Hindlimb muscle (tissue), 1 donor: ENCODE results near the gene C4orf46. TPM values are rescaled to one million over a fixed set of nuclear protein-coding genes. Genes with fewer than 3 reads are reported as not detected.
"Not testable (repeated sequence)": the region's sequence is repeated elsewhere in the genome, so short reads cannot be mapped to it uniquely, and the experiment has no call there.

Experiments used
- DNase-seq: peaks from one replicate; pipeline ENCODE4 v3.0.0-alpha.2; 2013
- polyA plus RNA-seq: library from polyadenylated mRNA; unstranded; fragments of 120-200 nt; gene quantifications from one replicate; pipeline ENCODE4 v1.2.1, GENCODE V29; 2013; ENCODE audit not compliant: insufficient read length

The C4orf46 gene
- 15.6 TPM for polyA plus RNA-seq

DNA sequence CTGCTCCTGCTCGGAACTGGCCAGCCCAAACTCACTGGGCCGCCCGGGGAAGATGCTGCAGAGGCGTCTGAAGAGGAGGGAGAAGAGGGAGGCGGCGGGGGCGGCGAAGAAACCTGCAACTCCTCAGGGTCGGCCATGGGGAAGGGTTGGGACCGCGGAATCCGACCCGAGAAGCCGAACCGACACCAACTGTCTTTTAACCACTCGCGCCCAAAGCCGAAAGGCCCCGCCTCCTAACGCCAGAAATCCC, at the start of gene C4orf46:
C4orf46 (minus strand) TSS at position 223 of the 250 bp plus-strand sequence; CDS start at position 137, 86 bp downstream.
- DNase-seq, result no peak

DNA sequence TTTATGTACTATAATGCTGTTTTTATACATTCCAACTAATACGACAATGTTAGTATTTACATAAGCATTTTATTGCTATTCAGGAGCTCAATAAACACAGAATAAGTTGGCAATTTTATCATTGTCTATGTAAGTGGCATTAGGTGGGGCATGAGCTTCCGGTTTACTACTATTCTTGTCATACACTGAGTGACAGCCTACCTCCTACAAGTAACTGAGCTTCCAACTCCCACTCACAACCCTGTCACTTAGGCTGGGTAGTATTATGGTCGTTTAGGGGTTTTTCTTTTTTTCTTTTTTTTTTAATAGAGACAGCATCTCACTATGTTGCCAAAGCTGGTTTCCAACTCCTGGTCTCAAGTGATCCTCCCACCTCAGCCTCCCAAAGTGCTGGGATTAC, 44.1 kb upstream of the C4orf46 start:
- DNase-seq, result no peak

DNA sequence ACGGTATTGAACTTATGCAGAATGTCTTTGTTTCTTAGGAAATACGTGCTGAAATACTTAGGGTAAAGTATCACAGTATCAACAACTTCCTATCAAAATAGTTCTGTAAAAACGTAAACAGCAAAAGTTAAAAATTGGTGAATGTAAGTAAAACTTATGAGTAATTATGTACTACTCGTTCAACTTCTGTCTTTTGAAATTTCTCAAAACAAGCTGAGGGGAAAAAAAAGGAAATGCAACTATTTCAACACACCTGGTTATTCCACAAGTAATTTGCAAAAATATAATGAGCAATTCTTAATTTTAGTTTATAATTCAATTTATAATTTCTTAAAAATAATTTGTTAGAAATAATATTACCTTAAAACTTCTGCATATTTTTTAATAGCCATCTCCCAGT, 43.2 kb upstream of the C4orf46 start:
- DNase-seq, result no peak

DNA sequence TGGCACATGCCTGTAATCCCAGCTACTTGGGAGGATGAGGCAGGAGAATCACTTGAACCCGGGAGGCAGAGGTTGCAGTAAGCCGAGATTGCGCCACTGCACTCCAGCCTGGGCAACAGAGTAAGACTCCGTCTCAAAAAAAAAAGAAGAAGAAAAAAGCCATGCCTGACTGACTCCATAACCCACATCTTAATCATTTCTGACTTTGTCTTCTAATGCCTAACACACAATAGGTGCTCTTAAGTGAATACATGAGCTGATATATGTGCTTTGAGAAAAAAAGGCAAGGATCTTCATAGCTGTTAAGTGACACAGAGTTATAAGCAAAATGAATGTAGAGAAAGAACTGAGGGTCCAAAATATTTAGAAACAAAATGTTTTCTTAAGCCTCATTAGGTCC, 40.9 kb upstream of the C4orf46 start:
- not testable (repeated sequence) for DNase-seq

DNA sequence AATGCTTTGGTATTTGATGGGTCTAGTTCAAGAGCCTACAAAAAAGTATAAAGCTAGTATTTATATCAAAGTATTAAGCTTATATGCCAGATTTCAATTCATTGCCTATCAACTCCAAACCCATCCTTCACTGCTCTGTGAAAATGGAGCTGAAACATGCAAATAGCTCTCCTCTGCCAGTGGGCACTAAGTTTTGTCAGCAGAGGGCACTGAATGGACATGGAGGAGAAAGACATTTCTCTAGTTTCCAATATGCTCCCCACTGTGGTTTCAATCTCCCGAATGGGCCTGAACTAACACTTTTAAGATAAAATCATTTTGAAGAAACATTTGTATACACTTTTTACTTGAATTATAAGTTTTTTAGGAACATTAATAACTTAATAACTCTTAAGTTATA, 39.1 kb upstream of the C4orf46 start:
- no peak for DNase-seq

DNA sequence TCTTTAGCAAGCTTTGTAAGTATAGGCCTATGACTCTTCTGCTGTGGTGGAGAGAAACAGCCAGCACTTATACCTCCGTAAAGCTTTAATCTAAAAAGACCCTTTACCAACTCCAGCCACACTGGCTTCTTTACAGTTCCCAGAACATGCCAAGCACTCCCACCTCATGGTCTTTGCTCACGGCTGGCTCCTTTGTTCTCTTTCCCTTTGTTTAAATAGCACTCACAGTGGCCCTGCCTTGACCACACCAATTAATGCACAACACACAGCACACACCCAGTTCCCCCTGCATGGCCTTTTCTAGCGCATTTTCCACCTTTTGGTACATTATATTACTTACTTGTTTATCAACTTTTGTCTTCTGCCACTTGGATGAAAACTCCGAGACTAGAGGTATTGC, 32.6 kb upstream of the C4orf46 start:
- DNase-seq, result no peak

DNA sequence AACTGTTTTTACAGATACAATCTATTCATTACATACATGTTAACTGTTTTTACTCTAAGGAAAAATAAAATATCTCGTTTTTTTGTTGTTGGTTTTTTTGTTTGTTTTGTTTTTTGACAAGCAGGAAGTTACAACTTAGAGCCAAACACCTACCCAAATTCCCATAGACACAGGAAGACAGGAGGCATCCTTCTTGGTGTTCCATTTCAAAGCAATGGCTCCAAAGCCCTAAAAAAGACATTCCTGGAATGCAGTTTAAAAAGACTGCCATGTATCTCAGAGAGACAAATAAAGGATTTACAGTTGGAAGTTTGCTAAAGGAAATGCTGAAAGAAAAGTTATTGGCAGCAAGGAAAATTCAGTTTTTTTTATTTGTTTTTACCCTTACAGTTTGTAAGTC, 17.1 kb upstream of the C4orf46 start:
- DNase-seq, result no peak

DNA sequence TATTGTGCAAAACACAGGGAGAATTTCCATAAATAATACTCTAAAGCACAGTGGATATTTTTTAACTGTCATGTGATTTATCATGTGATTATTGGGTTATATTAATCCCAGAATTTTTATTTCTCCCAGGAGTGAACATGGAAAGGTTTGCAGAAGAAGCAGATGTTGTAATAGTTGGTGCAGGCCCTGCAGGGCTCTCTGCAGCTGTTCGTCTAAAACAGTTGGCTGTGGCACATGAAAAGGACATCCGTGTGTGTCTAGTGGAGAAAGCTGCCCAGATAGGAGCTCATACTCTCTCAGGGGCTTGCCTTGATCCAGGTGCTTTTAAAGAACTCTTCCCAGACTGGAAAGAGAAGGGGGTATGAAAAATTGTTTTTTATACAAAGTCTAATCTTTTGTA, 10.4 kb upstream of the C4orf46 start:
- DNase-seq, result peak; percentile 10

DNA sequence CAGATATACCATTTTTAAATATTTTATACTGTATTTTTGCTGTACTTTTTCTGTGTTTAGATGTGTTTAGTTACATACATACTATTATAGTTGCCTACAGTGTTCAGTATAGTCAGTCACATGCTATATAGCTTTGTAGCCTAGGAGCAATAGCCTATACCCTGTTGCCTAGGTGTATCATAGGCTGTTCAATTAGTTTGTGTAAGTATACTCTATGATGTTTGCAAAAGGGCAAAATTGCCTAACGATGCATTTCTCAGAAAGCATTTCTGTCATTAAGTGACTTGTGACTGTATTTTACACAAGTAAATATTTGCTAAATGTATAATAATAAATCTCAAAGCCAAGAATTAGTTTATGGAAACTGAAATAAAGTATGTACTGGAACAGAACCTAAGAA, 9.9 kb upstream of the C4orf46 start:
- DNase-seq, result no peak

DNA sequence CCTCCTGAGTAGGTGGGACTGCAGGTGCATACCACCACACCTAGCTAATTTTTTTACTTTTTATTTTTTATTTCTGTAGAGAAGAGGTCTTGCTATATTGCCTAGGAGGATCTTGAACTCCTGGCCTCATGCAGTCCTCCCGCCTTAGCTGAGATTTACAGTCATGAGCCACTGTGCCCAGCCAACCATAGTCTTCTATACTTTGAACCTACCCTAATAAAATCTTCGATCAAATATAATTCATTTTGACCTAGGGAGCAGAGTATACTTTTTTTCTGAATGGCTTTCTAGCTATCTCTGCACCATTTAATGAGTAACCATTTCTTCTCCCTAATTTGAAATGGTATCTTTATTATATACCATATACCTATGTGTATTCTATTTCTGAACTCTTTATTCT, 7.1 kb upstream of the C4orf46 start:
- no peak for DNase-seq

DNA sequence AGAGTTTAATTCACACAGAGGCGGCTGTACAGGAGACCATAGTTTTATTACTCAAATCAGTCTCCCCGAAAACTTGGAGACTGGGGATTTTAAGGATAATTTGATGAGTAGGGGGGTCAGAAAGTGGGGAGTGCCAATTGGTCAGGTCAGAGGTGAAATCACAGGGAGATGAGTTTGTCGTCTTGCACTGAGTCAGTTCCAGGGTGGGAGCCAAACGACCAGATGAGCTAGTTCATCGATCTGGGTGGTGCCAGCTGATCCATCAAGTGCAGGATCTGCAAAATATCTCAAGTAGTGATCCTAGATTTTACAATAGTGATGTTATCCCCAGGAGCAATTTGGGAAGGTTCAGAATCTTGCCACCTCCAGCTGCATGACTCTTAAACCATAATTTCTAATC, 4.4 kb upstream of the C4orf46 start:
- DNase-seq, result no peak

DNA sequence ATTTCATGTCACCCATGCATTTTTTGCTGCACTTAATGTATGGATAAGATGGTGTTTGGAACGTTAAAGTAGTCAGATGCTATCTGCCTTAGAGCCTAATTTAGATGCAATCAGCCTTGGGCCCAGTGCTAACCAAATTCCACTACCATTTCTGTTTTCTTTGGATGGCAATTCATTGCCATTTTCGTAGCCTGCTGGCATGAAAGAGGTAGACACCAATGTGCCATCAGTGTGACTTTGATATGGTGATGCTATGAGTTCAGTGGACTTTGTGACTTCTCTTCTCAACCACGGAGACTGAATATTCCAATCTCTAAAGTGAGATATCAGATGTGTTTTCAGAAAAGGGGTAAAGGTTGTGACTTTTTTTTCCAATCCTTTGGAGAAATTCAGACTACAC, 1.9 kb upstream of the C4orf46 start:
- no peak for DNase-seq

DNA sequence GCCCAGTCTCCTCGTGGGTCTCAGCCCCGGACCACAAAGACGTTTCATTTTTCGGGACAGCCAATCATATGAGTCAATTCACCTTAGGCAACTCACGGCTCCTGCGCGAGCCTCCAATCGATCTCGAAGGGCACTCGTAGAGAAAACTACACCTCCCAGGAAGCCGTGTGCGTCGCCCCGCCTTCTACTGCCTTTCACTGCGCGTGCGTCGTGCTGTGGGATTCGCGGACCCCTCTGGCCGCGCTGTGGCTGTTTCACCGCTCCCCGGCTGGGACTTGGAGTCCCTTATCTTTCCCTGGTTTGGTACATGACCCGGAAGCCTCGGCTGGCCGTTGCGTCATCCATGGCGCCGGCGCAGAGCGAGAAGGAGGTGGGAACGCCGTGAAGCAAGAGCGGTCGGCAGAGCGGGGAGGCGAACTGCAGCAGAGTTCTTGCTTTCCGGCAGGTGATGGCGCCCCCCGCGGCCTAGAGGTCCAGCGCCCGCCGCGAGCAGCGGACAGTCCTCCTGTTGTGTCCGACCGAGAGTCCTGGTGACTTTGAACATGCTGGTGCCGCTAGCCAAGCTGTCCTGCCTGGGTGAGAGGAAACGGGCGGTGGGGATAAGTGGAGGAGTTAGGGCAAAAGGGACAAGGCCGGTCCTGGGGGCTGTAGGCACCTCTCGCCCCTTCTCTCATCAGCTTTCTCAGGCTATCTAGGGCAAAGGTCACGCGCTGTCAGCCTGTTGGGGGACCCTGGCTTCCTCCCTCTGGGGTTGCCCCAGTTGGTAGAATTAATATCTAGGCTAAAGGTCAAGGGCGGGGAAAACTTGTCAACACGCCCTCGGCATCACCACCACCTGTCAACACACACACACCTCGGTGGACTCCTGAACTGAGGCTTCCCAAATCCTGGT, 474 bp upstream of the C4orf46 start, which contains the start of gene ETFDH:
ETFDH (plus strand) TSS at position 382 of the 892 bp plus-strand sequence; CDS start at position 543, 161 bp downstream.
- peak; percentile 100 for DNase-seq

DNA sequence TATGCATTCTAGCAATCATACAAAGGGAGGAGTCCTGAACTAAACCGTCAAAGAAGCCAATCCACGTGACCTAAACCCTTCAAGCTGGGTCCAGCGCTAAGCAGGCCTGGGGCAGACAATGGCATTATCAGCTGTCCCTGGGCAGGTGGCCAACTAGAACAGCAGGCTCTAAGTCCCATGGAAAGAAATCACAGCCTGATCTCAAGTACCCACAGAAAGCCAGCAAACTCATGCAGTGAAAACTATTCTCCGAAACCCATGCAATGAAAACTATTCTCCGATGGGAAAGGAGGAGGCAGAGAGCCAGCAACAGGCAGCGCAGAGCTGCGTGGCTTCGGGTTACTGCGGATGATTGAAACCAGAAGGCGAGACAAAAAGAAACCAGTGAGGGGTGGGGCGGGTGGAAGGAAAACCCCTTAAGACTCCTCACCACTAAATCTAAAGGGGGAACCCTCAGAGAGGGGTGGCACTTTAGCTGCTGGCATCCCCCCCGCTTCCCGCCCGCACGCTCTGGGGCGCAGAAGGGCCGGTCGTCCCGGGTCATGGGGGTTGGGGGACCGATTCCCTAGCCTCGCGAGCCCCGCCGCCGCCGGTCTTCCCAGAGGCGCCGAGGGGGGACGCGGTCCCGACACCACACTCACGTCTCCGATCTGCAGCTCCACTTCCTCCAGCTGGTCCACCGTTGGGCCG, 567 bp downstream of the C4orf46 start:
- peak; percentile 83 for DNase-seq

DNA sequence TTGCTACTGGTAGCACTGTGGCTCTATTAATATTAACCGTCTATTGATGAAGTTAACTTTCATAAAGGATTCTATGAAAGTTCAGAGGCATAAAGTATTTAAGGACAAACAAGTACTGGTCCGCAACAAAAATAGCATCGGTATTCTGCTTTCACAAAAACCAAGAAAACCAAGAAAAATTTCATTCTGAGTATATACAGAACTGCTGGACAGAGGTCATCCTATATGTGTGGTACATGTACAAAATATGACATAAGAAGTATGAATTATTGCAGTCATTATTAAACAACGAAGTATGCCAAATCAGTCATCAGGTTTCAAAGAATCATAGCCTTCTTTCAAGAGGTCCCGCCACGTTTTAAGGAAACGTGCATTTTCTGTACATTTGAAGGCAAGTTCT, 2.4 kb downstream of the C4orf46 start:
- no peak for DNase-seq

DNA sequence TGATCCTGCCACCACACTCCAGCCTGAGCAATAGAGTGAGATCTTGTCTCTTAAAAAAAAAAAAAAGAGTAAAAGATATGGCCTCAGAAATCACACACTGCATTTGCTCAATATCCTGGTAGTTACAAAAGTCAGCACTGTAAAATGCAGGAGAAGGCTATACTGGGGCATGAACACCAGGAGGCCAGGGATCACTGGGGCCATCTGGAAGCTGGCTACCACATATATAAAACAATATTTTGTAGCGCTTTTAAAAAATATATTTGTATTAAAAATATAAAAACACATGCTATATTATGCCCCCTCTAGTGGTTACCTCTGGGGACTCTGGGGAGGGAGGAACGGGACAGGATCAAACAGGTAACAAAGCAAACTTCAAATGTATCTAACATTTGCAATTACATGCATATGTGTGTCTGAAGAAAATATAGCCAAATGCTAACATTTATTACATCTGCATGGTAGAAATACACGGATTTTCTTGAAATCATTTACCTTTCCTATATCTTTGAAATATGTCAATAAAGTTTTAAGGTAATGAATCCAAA, 4.0 kb downstream of the C4orf46 start:
- DNase-seq, result no peak

DNA sequence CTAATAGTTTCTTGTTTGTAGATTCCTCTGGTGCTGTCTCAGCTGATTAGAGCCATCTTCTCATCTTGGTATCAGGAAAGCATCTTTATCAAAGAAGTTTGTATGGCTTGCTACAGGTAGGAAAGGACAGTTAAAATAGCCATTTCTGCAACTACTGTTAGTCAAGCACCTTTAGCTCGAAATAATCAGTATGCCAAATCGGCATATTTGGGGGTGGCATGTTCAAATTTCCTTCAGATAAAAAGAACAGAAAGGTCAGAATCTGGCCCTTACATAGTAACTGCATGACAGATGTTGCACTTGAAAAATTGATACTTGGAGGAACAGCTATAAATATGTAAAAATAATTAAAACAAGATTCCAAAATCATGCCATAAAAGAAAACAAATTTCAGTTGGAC, 4.8 kb downstream of the C4orf46 start:
- no peak for DNase-seq

DNA sequence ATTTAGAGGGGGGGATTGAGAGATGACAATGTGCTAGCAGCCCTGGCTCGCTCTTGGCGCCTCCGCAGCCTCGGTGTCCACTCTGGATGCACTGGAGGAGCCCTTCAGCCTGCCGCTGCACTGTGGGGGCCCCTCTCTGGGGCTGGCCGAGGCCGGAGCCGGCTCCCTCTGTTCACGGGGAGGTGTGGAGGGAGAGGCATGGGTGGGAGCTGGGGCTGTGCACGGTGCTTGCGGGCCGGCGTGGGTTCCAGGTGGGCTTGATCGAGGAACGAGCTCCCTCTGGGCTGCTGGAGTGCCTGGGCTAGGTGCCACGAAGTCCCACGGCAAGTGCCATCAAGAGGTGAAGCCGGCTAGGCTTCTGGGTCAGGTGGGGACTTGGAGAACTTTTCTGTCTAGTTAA, 6.9 kb downstream of the C4orf46 start:
- no peak for DNase-seq

DNA sequence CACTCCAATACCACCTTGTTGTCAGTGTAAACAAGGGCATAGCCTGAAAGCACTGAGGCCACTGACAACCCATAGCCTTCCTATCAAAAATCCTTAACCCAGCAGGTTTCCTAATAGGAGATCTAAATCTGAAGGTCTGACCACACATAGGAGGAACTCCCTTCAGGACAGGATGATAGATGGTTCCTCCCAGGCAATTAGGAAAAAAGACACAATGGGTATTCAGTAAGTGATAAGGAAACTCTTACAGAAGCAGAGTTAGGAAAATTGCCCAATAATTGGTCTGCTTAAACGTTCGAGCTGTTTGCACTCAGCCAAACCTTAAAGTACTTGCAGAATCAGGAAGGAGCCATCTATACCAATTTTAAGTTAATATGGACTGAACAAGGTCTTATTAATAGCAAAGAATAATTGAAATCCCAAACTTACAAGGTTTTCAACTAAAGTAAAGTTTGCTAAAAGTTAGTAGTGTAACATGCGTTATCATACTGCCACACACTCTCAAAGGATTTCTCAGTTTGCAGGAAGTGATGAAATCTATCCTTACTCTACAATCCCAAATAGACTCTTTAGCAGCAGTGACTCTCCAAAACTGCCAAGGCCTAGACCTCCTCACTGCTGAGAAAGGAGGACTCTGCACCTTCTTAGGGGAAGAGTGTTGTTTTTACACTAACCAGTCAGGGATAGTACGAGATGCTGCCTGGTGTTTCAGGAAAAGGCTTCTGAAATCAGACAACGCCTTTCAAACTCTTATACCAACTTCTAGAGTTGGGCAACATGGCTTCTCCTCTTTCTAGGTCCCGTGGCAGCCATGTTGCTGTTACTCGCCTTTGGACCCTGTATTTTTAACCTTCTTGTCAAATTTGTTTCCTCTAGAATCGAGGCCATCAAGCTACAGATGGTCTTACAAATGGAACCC, 7.7 kb downstream of the C4orf46 start:
- not testable (repeated sequence) for DNase-seq

DNA sequence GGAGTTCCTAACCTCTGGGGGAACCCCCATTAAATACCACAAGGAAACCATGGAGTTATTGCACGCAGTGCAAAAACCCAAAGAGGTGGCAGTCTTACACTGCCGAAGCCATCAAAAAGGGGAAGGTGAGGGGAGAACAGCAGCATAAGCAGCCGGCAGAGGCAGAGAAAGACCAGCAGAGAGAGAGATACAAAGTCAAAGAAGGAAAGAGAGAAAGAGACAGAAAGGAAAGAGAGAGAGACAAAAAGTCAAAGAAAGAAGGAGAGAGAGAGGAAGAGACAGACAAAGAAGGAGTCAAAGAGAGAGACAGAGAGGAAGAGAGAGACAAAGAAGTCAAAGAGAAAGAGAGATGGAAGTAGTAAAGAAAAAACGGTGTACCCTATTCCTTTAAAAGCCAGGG, 8.4 kb downstream of the C4orf46 start:
- DNase-seq, result not testable (repeated sequence)

DNA sequence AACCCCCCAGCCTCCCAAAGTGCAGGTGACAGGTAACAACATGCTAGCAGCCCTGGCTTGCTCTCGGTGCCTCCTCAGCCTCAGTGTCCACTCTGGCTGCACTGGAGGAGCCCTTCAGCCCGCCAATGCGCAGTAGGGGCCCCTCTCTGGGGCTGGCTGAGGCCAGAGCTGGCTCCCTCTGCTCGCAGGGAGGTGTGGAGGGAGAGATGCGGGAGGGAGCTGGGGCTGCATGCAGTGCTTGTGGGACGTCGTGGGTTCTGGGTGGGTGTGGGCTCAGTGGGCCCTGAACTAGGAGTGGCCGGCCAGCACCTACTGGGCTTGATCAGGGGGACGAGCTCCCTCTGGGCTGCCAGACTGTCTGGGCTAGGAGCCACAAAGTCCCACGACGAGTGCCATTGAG, 14.4 kb downstream of the C4orf46 start:
- no peak for DNase-seq

DNA sequence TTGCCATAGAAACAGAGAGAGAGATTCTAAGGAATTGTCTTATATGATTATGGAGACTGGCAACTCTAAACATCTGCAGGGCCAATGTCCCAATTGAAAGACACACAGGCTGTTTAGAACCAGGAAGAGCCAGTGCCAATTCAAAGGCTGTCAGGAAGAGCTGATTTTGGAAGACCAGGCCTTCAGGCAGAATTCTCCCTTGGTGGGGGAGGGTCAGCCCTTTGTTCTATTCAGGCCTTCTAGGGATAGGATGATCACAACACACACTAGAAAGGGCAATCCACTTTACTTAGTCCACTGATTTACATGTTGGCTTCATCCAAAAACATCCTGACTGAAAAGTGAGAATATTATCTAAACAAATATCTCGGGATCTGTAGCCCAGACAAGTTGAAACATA, 15.2 kb downstream of the C4orf46 start:
- no peak for DNase-seq

DNA sequence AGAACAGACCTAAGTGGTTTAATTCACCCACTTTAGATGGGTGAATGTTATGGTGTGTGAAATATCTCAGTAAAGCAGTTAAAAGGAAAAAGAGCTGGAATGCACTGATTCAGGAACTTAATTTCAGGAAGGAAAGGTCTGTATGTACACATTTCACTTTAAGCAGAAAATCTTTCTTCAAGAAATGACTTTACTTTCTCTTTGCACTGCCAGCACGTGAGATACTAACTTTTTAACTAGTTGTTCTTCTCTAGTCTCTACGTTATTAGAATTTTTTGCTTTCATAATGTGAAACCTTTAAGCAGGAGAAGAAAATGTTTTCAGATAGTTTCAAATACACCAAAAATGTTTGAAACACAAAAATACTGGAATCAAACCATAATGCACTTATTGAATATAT, 18.8 kb downstream of the C4orf46 start:
- DNase-seq, result no peak
